Neural progenitor cell (in vitro differentiated cells): ENCODE data around the gene LPCAT2.

Experiments used
- EZH2 ChIP-seq: fragments of 200-600 bp; sonication (generic); IDR thresholded peaks from 2 replicates; pipeline ENCODE4 v1.6.1; 2017; ENCODE audit warnings: antibody characterized with exemption, mild to moderate bottlenecking, moderate library complexity
- EZH2phosphoT487 ChIP-seq: fragments of 200-600 bp; sonication (generic); IDR thresholded peaks from 2 replicates; pipeline ENCODE4 v1.6.1; 2017; ENCODE audit warnings: antibody characterized with exemption
- TF ChIP-seq, protein P1 (sequence below): fragments of 200-600 bp; sonication (generic); IDR thresholded peaks from 2 replicates; pipeline ENCODE4 v1.5.1; 2017; ENCODE audit warnings: antibody characterized with exemption, mild to moderate bottlenecking

DNA sequence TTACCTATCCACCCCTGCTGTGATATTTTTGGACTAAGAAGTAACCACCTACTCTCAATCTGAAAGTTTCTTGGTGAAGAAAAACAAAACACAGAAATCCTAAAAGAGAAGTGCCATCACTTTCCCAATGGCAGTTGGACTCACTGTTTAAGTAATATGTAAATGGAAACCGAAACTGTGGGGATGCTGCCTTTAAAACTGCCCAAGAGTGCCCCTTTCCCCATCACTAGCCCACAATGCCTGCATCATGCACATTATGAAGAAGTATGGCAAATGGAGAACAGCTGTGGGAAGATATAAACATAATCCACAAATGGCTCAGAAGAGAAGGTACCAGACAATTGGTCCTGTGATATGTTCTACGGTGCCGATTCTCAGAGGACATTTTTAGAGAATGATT, 113.4 kb downstream of the LPCAT2 start:
- TF ChIP-seq, protein P1, sequence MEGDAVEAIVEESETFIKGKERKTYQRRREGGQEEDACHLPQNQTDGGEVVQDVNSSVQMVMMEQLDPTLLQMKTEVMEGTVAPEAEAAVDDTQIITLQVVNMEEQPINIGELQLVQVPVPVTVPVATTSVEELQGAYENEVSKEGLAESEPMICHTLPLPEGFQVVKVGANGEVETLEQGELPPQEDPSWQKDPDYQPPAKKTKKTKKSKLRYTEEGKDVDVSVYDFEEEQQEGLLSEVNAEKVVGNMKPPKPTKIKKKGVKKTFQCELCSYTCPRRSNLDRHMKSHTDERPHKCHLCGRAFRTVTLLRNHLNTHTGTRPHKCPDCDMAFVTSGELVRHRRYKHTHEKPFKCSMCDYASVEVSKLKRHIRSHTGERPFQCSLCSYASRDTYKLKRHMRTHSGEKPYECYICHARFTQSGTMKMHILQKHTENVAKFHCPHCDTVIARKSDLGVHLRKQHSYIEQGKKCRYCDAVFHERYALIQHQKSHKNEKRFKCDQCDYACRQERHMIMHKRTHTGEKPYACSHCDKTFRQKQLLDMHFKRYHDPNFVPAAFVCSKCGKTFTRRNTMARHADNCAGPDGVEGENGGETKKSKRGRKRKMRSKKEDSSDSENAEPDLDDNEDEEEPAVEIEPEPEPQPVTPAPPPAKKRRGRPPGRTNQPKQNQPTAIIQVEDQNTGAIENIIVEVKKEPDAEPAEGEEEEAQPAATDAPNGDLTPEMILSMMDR: no peak
- no peak for TF ChIP-seq EZH2
- TF ChIP-seq EZH2phosphoT487: no peak
